Neural cell (in vitro differentiated cells): ENCODE results near the gene ODF2.

Source experiments
- CTCF ChIP-seq: fragments of 450-650 bp; IDR thresholded peaks from 2 replicates; pipeline ENCODE4 v1.5.1; 2014; ENCODE audit warnings: antibody characterized with exemption, mild to moderate bottlenecking, moderate library complexity; ENCODE audit not compliant: poor library complexity, severe bottlenecking
- EP300 ChIP-seq: fragments of 450-650 bp; conservative IDR thresholded peaks from 2 replicates; pipeline ENCODE4 v1.6.1; 2014; ENCODE audit warnings: antibody characterized with exemption, mild to moderate bottlenecking, moderate library complexity; ENCODE audit not compliant: poor library complexity, severe bottlenecking
- EZH2 ChIP-seq: fragments of 200-600, 300-800 bp; shearing (Covaris generic), sonication (generic); IDR thresholded peaks from 2 replicates; pipeline ENCODE4 v1.6.1; 2014; ENCODE audit warnings: antibody characterized with exemption, low read length, borderline replicate concordance, mild to moderate bottlenecking; ENCODE audit not compliant: insufficient read depth, poor library complexity, severe bottlenecking
- MXI1 ChIP-seq: fragments of 450-650 bp; conservative IDR thresholded peaks from 2 replicates; pipeline ENCODE4 v1.6.1; 2014; ENCODE audit warnings: antibody characterized with exemption, mild to moderate bottlenecking; ENCODE audit not compliant: poor library complexity, severe bottlenecking
- POLR2AphosphoS5 ChIP-seq: IDR thresholded peaks from 2 replicates; pipeline ENCODE4 v1.6.1; 2012
- REST ChIP-seq: IDR thresholded peaks from 2 replicates; pipeline ENCODE4 v1.6.1; 2012; ENCODE audit warnings: borderline replicate concordance
- SMC3 ChIP-seq: fragments of 450-650 bp; conservative IDR thresholded peaks from 2 replicates; pipeline ENCODE4 v1.6.1; 2014; ENCODE audit warnings: antibody characterized with exemption, mild to moderate bottlenecking, moderate library complexity; ENCODE audit not compliant: poor library complexity
- TAF1 ChIP-seq: IDR thresholded peaks from 2 replicates; pipeline ENCODE4 v1.6.1; 2012; ENCODE audit warnings: low read depth

DNA sequence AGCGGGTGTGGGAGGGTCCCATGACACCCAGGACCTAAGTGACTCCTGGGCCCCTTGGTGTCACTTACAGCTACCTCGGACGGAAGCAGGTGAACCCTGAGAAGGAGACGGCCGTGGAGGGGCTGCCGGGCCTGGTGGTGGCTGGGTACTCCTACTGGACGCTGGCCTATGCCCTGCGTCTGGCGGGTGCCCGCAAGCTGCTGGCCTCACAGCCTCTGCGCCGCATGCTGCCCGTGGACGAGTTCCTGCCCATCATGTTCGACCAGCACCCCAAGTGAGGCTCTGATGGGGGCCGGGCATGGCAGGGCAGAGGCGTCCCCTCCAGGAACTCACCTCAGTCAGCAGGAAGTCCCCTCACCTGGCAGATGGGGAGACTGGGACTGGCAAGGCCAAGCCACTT is 21.5 kb upstream of the ODF2 start:
- no peak for TF ChIP-seq POLR2AphosphoS5
- no peak for TF ChIP-seq EP300
- no peak for TF ChIP-seq CTCF
- no peak for TF ChIP-seq TAF1
- TF ChIP-seq EZH2, result no peak
- TF ChIP-seq SMC3, result no peak
- no peak for TF ChIP-seq REST
- TF ChIP-seq MXI1, result no peak
